Suprapubic skin (tissue), 4 donors: ENCODE results near the gene SPEG. TPM values are rescaled to one million over a fixed set of nuclear protein-coding genes. Genes with fewer than 3 reads are reported as not detected.

ENCODE experiments used
- DNase-seq, 2 donors: peaks; one replicate each; pipeline ENCODE4 v3.0.0-alpha.2; 2019; ENCODE audit warnings: low spot score in 2 of 2
- H3K27ac ChIP-seq: fragments of 200-600 bp; sonication (generic); one replicate; pipeline ENCODE4 v1.5.1; 2019
- H3K27me3 ChIP-seq: fragments of 200-600 bp; sonication (generic); one replicate; pipeline ENCODE4 v1.5.1; 2019
- H3K36me3 ChIP-seq: fragments of 200-600 bp; sonication (generic); one replicate; pipeline ENCODE4 v1.5.1; 2019
- H3K4me1 ChIP-seq: fragments of 200-600 bp; sonication (generic); one replicate; pipeline ENCODE4 v1.5.1; 2019
- H3K4me3 ChIP-seq: fragments of 200-600 bp; sonication (generic); one replicate; pipeline ENCODE4 v1.5.1; 2019; ENCODE audit warnings: mild to moderate bottlenecking
- H3K9me3 ChIP-seq: fragments of 200-600 bp; sonication (generic); one replicate; pipeline ENCODE4 v1.5.1; 2019
- EP300 ChIP-seq: sonication (generic); formaldehyde crosslinking; IDR thresholded peaks from one replicate; pipeline ENCODE4 v1.6.1; 2017; ENCODE audit warnings: antibody characterized with exemption
- POLR2A ChIP-seq, 2 donors: fragments of 450-650 bp; IDR thresholded peaks; one replicate each; pipeline ENCODE4 v1.6.1; 2017; ENCODE audit warnings: antibody characterized with exemption in 2 of 2, mild to moderate bottlenecking in 2 of 2, moderate library complexity in 2 of 2
- POLR2AphosphoS5 ChIP-seq, 3 donors: sonication (generic); formaldehyde crosslinking; IDR thresholded peaks; one replicate each; pipeline ENCODE4 v1.6.1; 2017; ENCODE audit warnings: antibody characterized with exemption in 3 of 3
- WGBS: methylation state at CpG from one replicate; pipeline ENCODE4 v1.1.5; 2018; 5-methylcytosine and 5-hydroxymethylcytosine counted together
- total RNA-seq, 4 donors: library from RNA; depleted of rRNA; stranded (reverse); fragments of >200 nt; gene quantifications; one replicate each; pipeline ENCODE4 v1.1.0, GENCODE V29; 2016
- TF ChIP-seq, protein P1 (sequence below), 2 donors: fragments of 200-600 bp in 1 of 2; fragments of 450-650 bp in 1 of 2; sonication (generic) in 1 of 2; IDR thresholded peaks; one replicate each; pipeline ENCODE4 v1.5.1; 2016 to 2019; ENCODE audit warnings: antibody characterized with exemption in 2 of 2, mild to moderate bottlenecking in 1 of 2, moderate library complexity in 1 of 2

The SPEG gene
- total RNA-seq, 4 donors from 2014 or later = 6.5 to 17.2 (median 6.7) TPM

DNA sequence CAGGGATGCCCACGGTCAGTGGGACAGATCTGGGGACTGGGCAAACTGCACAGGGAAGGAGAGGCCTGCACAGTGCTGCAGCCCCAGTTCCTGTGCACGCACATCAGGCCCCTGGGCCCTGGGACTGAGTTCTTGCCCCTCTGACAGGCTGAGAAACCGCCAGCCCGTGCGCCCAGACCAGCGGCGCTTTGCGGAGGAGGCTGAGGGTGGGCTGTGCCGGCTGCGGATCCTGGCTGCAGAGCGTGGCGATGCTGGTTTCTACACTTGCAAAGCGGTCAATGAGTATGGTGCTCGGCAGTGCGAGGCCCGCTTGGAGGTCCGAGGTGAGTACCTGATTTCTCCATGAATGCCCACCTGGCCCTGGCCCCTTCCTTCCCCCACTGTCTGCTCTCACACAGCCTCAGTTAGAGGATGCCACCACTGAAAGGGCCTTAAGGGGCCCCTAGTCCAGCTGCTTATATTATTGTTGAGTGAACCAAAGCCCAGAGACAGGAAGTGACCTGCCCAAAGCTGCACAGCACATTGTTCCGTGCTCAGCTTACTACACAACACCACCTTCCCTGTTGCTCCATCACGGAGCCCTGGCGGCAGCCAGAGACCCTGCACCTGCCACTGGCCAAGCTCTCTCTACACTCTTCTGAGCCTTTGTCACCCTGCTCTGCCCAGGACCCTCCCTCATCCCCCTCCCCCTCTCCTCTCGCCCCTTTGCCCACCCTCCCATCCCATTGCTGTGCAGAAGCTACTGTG, 29.8 kb downstream of the SPEG start:
- no peak for TF ChIP-seq EP300
- TF ChIP-seq, protein P1, sequence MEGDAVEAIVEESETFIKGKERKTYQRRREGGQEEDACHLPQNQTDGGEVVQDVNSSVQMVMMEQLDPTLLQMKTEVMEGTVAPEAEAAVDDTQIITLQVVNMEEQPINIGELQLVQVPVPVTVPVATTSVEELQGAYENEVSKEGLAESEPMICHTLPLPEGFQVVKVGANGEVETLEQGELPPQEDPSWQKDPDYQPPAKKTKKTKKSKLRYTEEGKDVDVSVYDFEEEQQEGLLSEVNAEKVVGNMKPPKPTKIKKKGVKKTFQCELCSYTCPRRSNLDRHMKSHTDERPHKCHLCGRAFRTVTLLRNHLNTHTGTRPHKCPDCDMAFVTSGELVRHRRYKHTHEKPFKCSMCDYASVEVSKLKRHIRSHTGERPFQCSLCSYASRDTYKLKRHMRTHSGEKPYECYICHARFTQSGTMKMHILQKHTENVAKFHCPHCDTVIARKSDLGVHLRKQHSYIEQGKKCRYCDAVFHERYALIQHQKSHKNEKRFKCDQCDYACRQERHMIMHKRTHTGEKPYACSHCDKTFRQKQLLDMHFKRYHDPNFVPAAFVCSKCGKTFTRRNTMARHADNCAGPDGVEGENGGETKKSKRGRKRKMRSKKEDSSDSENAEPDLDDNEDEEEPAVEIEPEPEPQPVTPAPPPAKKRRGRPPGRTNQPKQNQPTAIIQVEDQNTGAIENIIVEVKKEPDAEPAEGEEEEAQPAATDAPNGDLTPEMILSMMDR (IDR thresholded peaks at IDR 0.05) = no peak
- TF ChIP-seq POLR2AphosphoS5 (IDR thresholded peaks at IDR 0.05) = no peak
- TF ChIP-seq POLR2A (IDR thresholded peaks at IDR 0.05) = no peak
- H3K27ac ChIP-seq = no peak overlapping the region

DNA sequence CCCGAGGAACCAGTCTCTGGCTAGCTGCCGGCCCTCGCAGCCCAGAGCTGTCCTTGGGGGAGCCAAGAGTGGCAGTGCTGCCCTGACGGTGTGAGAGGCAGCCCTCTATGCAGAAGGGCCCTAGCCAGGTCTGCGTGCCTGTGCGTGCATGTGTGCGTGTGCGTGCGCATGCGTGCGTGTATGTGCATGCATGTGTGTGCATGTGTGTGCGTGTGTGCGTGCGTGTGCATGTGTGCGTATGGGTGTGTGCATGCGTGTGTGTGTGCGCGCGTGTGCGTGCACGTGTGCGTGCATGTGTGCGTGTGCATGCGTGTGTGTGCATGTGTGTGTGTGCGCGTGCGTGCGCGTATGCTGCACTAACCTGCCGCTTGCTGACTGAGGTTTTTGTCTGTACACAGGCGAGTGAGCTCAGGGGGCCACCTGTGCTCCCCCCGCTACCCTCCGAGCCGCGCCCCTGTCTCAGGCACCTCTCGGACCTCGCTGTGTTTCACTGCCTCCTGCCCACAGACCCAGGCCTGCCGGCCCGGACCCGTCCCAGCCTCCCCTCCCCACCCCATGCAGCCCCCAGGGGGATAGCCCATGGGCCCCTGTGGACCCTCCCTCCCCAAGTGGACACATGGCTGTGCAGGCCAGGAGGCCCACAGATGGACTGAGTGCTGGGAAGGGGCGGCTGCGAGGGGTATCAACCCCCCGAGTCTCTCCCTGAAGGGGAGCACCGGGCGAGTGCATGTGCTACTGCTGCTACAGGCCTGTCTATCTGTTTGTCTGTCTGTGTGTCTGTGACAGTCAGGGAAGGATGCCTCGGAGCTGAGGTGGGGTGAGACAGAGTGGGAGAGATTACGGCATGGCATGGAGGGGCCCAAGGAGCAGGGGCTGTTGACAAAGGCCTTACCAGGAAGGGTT, 31.3 kb downstream of the SPEG start:
- DNase-seq = no peak

More for the DNA sequence above, 29.8 kb downstream of the SPEG start:
- H3K27me3 ChIP-seq = peaks cover 9% of the 10 kb centered on the region
- WGBS = 92% methylated on average over 11 of the region's 21 CpGs
- H3K9me3 ChIP-seq = no peaks in the 10 kb centered on the region
- no peak for DNase-seq
- H3K4me3 ChIP-seq = no peak overlapping the region
- peaks cover 10% of the 10 kb centered on the region for H3K4me1 ChIP-seq
- no peaks in the 10 kb centered on the region for H3K36me3 ChIP-seq

DNA sequence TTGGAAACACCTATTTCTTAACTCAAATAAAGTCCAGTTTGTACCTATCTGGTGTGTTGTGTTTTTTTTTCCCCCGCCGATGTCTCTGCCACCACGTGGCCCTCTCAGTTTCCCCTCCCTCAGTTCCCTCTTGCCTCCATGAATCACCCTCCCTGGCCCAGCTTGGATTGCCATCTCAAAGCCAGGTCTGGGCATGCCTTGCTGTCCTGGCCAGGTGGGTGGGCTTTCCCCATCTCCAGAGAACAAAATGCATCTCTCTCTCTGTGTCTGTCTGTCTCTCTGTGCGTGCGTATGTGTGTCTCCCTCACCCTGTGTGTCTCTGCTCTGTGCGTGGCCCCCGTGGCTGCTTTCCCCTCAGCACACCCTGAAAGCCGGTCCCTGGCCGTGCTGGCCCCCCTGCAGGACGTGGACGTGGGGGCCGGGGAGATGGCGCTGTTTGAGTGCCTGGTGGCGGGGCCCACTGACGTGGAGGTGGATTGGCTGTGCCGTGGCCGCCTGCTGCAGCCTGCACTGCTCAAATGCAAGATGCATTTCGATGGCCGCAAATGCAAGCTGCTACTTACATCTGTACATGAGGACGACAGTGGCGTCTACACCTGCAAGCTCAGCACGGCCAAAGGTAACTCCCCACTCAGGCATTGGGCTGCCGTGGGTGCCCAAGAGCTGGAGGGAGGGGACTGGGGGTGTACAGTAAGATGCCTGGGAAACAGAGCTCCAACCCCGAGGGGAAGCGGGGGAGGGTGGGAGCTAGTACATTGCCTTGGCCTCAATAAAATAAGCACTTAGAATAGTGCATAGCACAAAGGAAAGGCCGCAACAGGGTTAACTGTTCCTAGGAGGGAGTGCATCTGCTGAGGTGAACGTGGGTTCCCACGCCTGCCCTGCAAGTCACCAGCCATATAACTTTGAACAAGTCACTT, 32.4 kb downstream of the SPEG start:
- DNase-seq = no peak
- Histone ChIP-seq H3K4me3 (no peak overlapping the region), H3K9me3 (no peaks in the 10 kb centered on the region), H3K36me3 (no peaks in the 10 kb centered on the region), H3K27ac (no peak overlapping the region), H3K4me1 (no peaks in the 10 kb centered on the region), H3K27me3 (no peaks in the 10 kb centered on the region)
- TF ChIP-seq, protein P1 (IDR thresholded peaks at IDR 0.05) = no peak
- TF ChIP-seq POLR2A (IDR thresholded peaks at IDR 0.05) (no peak), EP300 (no peak), POLR2AphosphoS5 (IDR thresholded peaks at IDR 0.05) (no peak)
- WGBS = 83% methylated on average over 20 of the region's 28 CpGs

More for the DNA sequence above, 31.3 kb downstream of the SPEG start:
- H3K36me3 ChIP-seq = no peaks in the 10 kb centered on the region
- TF ChIP-seq POLR2AphosphoS5 (IDR thresholded peaks at IDR 0.05) (no peak), POLR2A (IDR thresholded peaks at IDR 0.05) (no peak)
- 88% methylated on average over 47 of the region's 47 CpGs for WGBS
- H3K4me1 ChIP-seq = peaks cover 6% of the 10 kb centered on the region
- no peak overlapping the region for H3K4me3 ChIP-seq
- H3K27ac ChIP-seq = no peak overlapping the region
- no peaks in the 10 kb centered on the region for H3K27me3 ChIP-seq
- no peaks in the 10 kb centered on the region for H3K9me3 ChIP-seq

DNA sequence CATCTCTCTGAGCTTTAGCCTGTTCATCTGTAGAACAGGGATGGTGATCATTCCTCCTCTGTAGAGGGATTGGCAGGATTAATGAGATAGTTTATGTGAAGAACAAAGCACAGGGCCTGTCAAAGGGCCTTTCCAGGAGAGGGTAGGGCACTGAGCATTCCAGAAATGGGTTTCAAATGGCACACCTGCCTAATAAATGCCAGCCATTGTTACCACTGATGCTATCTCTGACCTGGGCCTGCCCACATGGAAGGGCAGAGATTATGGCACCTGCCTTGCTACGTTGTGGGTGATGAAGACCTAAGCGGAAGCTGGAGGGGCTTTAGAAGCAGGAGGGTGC, 33.1 kb downstream of the SPEG start:
- Histone ChIP-seq H3K9me3 (no peaks in the 10 kb centered on the region), H3K4me3 (no peak overlapping the region), H3K36me3 (no peaks in the 10 kb centered on the region), H3K27ac (no peak overlapping the region), H3K27me3 (no peaks in the 10 kb centered on the region), H3K4me1 (no peaks in the 10 kb centered on the region)
- TF ChIP-seq EP300 = no peak
- TF ChIP-seq POLR2A (IDR thresholded peaks at IDR 0.05) = no peak
- TF ChIP-seq, protein P1 (IDR thresholded peaks at IDR 0.05) = no peak
- TF ChIP-seq POLR2AphosphoS5 (IDR thresholded peaks at IDR 0.05) = no peak
- no peak for DNase-seq
- 89% methylated on average over 2 of the region's 2 CpGs for WGBS

DNA sequence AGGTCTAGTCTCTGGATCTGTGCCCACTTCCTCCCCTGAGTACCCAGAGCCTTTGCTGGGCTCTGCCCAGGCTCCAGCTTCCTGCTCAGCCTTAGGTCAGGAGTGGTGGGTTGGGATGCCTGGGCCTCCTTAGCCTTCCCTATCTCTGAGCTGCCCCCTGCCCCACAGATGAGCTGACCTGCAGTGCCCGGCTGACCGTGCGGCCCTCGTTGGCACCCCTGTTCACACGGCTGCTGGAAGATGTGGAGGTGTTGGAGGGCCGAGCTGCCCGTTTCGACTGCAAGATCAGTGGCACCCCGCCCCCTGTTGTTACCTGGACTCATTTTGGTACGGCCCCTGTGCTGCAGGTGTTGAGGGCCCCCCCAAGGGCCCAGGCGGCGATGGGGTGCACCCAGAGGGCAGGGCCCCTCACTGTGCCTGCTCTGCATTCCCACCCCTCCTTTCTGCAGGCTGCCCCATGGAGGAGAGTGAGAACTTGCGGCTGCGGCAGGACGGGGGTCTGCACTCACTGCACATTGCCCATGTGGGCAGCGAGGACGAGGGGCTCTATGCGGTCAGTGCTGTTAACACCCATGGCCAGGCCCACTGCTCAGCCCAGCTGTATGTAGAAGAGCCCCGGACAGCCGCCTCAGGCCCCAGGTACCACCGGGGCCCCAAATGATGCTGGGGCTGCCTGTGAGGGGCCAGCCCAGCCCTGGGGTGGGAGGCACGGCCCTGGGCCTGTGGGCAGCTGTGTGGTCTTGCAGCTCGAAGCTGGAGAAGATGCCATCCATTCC, 34.0 kb downstream of the SPEG start:
- TF ChIP-seq, protein P1 (IDR thresholded peaks at IDR 0.05) = no peak
- TF ChIP-seq POLR2AphosphoS5 (IDR thresholded peaks at IDR 0.05) (no peak), EP300 (no peak), POLR2A (IDR thresholded peaks at IDR 0.05) (no peak)
- WGBS = 92% methylated on average over 7 of the region's 23 CpGs
- no peaks in the 10 kb centered on the region for H3K36me3 ChIP-seq
- no peaks in the 10 kb centered on the region for H3K4me1 ChIP-seq
- no peak overlapping the region for H3K4me3 ChIP-seq
- H3K27ac ChIP-seq = no peak overlapping the region
- no peak for DNase-seq
- no peaks in the 10 kb centered on the region for H3K27me3 ChIP-seq
- H3K9me3 ChIP-seq = no peaks in the 10 kb centered on the region
